ENCODE measurements around the gene TMEM63A.
"Not testable (repeated sequence)": the region's sequence is repeated elsewhere in the genome, so short reads cannot be mapped to it uniquely, and the experiment has no call there.

- TF ChIP-seq CTCF, POLR2A (IDR thresholded peaks at IDR 0.05): not testable (repeated sequence)
Observed at GRCh38 chr1:225887554-225888288, 5.5 kb upstream of the TMEM63A start.

Data from heart left ventricle (tissue), 13 donors.